SK-N-SH (cell line): ENCODE data around the gene CALD1. TPM values are rescaled to one million over a fixed set of nuclear protein-coding genes. Genes with fewer than 3 reads are reported as not detected.

Experiments
- CTCF ChIA-PET: fragments of 300-600, 350-600 bp; formaldehyde crosslinking; extraction: SDS; loops from one replicate; lab custom pipeline; 2021; lab: Yijun Ruan, JAX
- POLR2A ChIA-PET: fragments of 350-600 bp; sonication (Branson Sonifier 250); formaldehyde crosslinking; extraction: SDS; loops from one replicate; lab custom pipeline; 2020; ENCODE audit warnings: antibody characterized with exemption, inconsistent platforms; lab: Yijun Ruan, JAX
- DNase-seq: peaks from one replicate; pipeline ENCODE4 v3.0.0; 2012
- H2AFZ ChIP-seq: fragments of 200-600 bp; sonication (generic); 2 replicates; pipeline ENCODE4 v1.8.1; 2016; ENCODE audit warnings: antibody characterized with exemption, mild to moderate bottlenecking, low read depth
- H3F3A ChIP-seq: fragments of 200-600 bp; sonication (generic); replicated peaks from 2 replicates; pipeline ENCODE3; 2016; ENCODE audit warnings: antibody characterized with exemption, mild to moderate bottlenecking; ENCODE audit not compliant: insufficient read depth
- H3K27ac ChIP-seq, 2 experiments: fragments of 200-500 bp in 1 of 2; fragments of 200-600 bp in 1 of 2; sonication (Bioruptor generic) in 1 of 2; sonication (generic), shearing (Covaris generic) in 1 of 2; 2 replicates each; pipeline versions ENCODE4 v1.5.1 to v1.6.1; 2014 to 2016; ENCODE audit warnings: low read depth in 2 of 2, inconsistent platforms in 1 of 2, low read length in 1 of 2, mild to moderate bottlenecking in 1 of 2, mixed read lengths in 1 of 2
- H3K27me3 ChIP-seq: fragments of 200-600 bp; sonication (generic), shearing (Covaris generic); 2 replicates; pipeline ENCODE4 v1.6.1; 2016; ENCODE audit warnings: mixed run types; ENCODE audit not compliant: insufficient read depth
- H3K36me3 ChIP-seq, 2 experiments: fragments of 200-500 bp in 1 of 2; fragments of 200-600 bp in 1 of 2; sonication (Bioruptor generic) in 1 of 2; sonication (generic) in 1 of 2; replicated peaks in 1 of 2; 2 replicates each; pipeline versions ENCODE3 to v1.5.1; 2014 to 2016; ENCODE audit warnings: low read length in 1 of 2, mild to moderate bottlenecking in 1 of 2; ENCODE audit not compliant: insufficient read depth in 2 of 2, control insufficient read depth in 1 of 2
- H3K4me1 ChIP-seq, 2 experiments: fragments of 200-500 bp in 1 of 2; fragments of 200-600 bp in 1 of 2; sonication (Bioruptor generic) in 1 of 2; sonication (generic), shearing (Covaris generic) in 1 of 2; 2 replicates each; pipeline versions ENCODE4 v1.5.1 to v1.6.1; 2014 to 2016; ENCODE audit warnings: low read depth in 1 of 2, low read length in 1 of 2, mixed run types in 1 of 2; ENCODE audit not compliant: insufficient read depth in 2 of 2, control insufficient read depth in 1 of 2
- H3K4me2 ChIP-seq: fragments of 200-600 bp; sonication (generic), shearing (Covaris generic); 2 replicates; pipeline ENCODE4 v1.6.1; 2017; ENCODE audit warnings: mixed run types
- H3K4me3 ChIP-seq, 2 experiments: fragments of 200-500 bp in 1 of 2; fragments of 200-600 bp in 1 of 2; sonication (Bioruptor generic) in 1 of 2; sonication (generic), shearing (Covaris generic) in 1 of 2; 2 replicates each; pipeline versions ENCODE4 v1.5.1 to v1.8.1; 2014 to 2016; ENCODE audit warnings: low read depth in 2 of 2, inconsistent platforms in 1 of 2, low read length in 1 of 2, mild to moderate bottlenecking in 1 of 2, mixed read lengths in 1 of 2, moderate library complexity in 1 of 2
- H3K79me2 ChIP-seq: fragments of 200-600 bp; sonication (generic); 2 replicates; pipeline ENCODE4 v1.8.1; 2017; ENCODE audit warnings: mild to moderate bottlenecking; ENCODE audit not compliant: insufficient read depth
- H3K9ac ChIP-seq: fragments of 200-600 bp; sonication (generic); 2 replicates; pipeline ENCODE4 v1.6.1; 2017; ENCODE audit warnings: mixed run types
- H3K9me2 ChIP-seq: fragments of 200-600 bp; sonication (generic); 2 replicates; pipeline ENCODE4 v1.6.1; 2017; ENCODE audit warnings: mixed run types
- H3K9me3 ChIP-seq: fragments of 200-600 bp; sonication (generic); 2 replicates; pipeline ENCODE4 v1.6.1; 2017; ENCODE audit warnings: mixed run types, mild to moderate bottlenecking, moderate library complexity
- H4K20me1 ChIP-seq: fragments of 200-600 bp; sonication (generic); 2 replicates; pipeline ENCODE4 v1.6.1; 2017; ENCODE audit warnings: mild to moderate bottlenecking, mixed run types; ENCODE audit not compliant: insufficient read depth
- CTCF ChIP-seq: fragments of 200-600 bp; sonication (generic); IDR thresholded peaks from 2 replicates; pipeline ENCODE4 v1.6.1; 2017; ENCODE audit warnings: antibody characterized with exemption, mild to moderate bottlenecking, moderate library complexity
- ELF1 ChIP-seq: IDR thresholded peaks from 2 replicates; pipeline ENCODE4 v1.4.0; 2012
- EP300 ChIP-seq, 2 experiments: IDR thresholded peaks; 2 replicates each; pipeline versions ENCODE4 v1.4.0 to v1.6.1; 2012; ENCODE audit warnings: borderline replicate concordance in 1 of 2, low read depth in 1 of 2, low read length in 1 of 2
- FOSL2 ChIP-seq: IDR thresholded peaks from 2 replicates; pipeline ENCODE4 v1.4.0; 2012; ENCODE audit warnings: low read depth, mild to moderate bottlenecking, moderate library complexity, borderline replicate concordance
- FOXJ3 ChIP-seq: sonication (generic); formaldehyde crosslinking; IDR thresholded peaks from 2 replicates; pipeline ENCODE4 v1.5.1; 2020; ENCODE audit warnings: mild to moderate bottlenecking, missing genetic modification reagents
- JUND ChIP-seq: IDR thresholded peaks from 2 replicates; pipeline ENCODE4 v1.4.0; 2012
- NFIC ChIP-seq: IDR thresholded peaks from 2 replicates; pipeline ENCODE4 v1.4.0; 2012; ENCODE audit warnings: borderline replicate concordance
- PBX3 ChIP-seq: IDR thresholded peaks from 2 replicates; pipeline ENCODE4; 2012
- POLR2AphosphoS5 ChIP-seq: IDR thresholded peaks from 2 replicates; pipeline ENCODE4 v1.6.1; 2012; ENCODE audit warnings: low read depth, low read length
- RAD21 ChIP-seq: IDR thresholded peaks from 2 replicates; pipeline ENCODE4 v1.6.1; 2012; ENCODE audit warnings: mild to moderate bottlenecking, low read length
- RXRA ChIP-seq: IDR thresholded peaks from 2 replicates; pipeline ENCODE4 v1.4.0; 2012; ENCODE audit warnings: low read depth, mild to moderate bottlenecking, borderline replicate concordance
- TAF1 ChIP-seq: IDR thresholded peaks from 2 replicates; pipeline ENCODE4 v1.6.1; 2012; ENCODE audit warnings: low read depth, mild to moderate bottlenecking, low read length, moderate library complexity, borderline replicate concordance
- TCF12 ChIP-seq: IDR thresholded peaks from 2 replicates; pipeline ENCODE4 v1.4.0; 2012
- USF2 ChIP-seq: fragments of 150-350 bp; IDR thresholded peaks from 2 replicates; pipeline ENCODE4 v1.6.1; 2017; ENCODE audit warnings: antibody characterized with exemption, low read length, low read depth, borderline replicate concordance
- ZBTB33 ChIP-seq: IDR thresholded peaks from 2 replicates; pipeline ENCODE4 v1.4.0; 2012; ENCODE audit warnings: low read depth, borderline replicate concordance
- WGBS: methylation state at CpG from one replicate; pipeline ENCODE4 v1.1.6; 2017; ENCODE audit warnings: low lambda C conversion rate; 5-methylcytosine and 5-hydroxymethylcytosine counted together
- polyA plus RNA-seq, 3 experiments: library from polyadenylated mRNA; depleted of rRNA; stranded (reverse); fragments of >200 nt; gene quantifications; 2 replicates each; pipeline ENCODE4 v1.2.3, GENCODE V29; 2012

Gene CALD1
- polyA plus RNA-seq, 1 of the 3 experiments (the other 2 are of a cell fraction) = 299 TPM

DNA sequence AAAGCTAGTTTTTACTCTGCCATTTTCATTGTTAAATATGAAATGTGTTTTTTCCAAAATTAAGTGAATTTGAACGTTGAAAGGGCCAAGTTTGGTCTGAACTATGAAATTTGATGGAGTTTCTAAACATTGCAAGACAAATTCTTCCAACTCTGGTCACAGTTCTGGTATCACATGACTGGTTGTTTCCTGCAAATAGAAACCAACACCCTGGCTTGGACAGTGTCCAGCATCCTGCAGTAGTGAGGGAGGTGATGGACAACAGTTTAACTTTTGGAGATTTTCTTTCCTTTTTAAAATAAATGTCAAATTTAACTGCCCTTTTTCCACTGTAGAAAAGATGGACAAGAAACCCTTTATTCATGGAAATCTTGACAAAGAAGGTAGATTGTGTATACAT lies 152.1 kb downstream of the CALD1 start:
- Histone ChIP-seq H3K36me3 (peaks cover 61 to 71% of the 10 kb centered on the region in 2 experiments), H3K4me1 (peaks cover 0 to 11% of the 10 kb centered on the region in 2 experiments; a peak in 1 of 4 replicates), H2AFZ (no peak overlapping the region), H3K79me2 (peaks cover 71% of the 10 kb centered on the region), H4K20me1 (peaks cover 16% of the 10 kb centered on the region; the same call in 1 of the 2 replicates), H3K27ac (no peak overlapping the region), H3K9me3 (no peaks in the 10 kb centered on the region), H3K27me3 (no peaks in the 10 kb centered on the region), H3K4me3 (no peak overlapping the region), H3F3A (peaks cover 21% of the 10 kb centered on the region), H3K9me2 (no peaks in the 10 kb centered on the region), H3K4me2 (no peak overlapping the region), H3K9ac (no peak overlapping the region)
- ChIA-PET POLR2A (no interaction called here), CTCF (interaction anchor here (1.2 to 1.9 kb wide), 2 partner anchors 12 to 236 kb away, joined by 3 to 6 read pairs; no protein-coding TSS in a partner anchor)
- TF ChIP-seq FOXJ3 (no peak), ELF1 (no peak), ZBTB33 (no peak), NFIC (no peak), JUND (no peak), EP300 (IDR thresholded peaks at IDR 0.05; ENCODE audit: borderline replicate concordance in 1 of 2, low read depth in 1 of 2, low read length in 1 of 2) (no peak), PBX3 (no peak), CTCF (no peak), POLR2AphosphoS5 (no peak), USF2 (no peak), FOSL2 (no peak), RXRA (no peak), RAD21 (no peak), TAF1 (no peak), TCF12 (no peak)
- WGBS = 95% methylated on average over 1 of the region's 1 CpG
- no peak for DNase-seq
